ENCODE results near the gene ALDH7A1.
"Not testable (repeated sequence)": the region's sequence is repeated elsewhere in the genome, so short reads cannot be mapped to it uniquely, and the experiment has no call there.

The ALDH7A1 gene

GRCh38 chr5:126610160-126610559, 15.1 kb upstream of the ALDH7A1 start:
- no peak for DNase-seq
- Histone ChIP-seq H3K4me1 (ENCODE audit: control extremely low read depth in 1 of 4, control insufficient read depth in 4 of 4, insufficient read depth in 4 of 4, low read length in 3 of 4) (peaks cover 0 to 1% (median 0%) of the 10 kb centered on the region in 4 experiments), H3K36me3 (ENCODE audit: control insufficient read depth in 4 of 4, insufficient read depth in 4 of 4, low read length in 3 of 4) (peaks cover 10 to 54% (median 31%) of the 10 kb centered on the region in 4 experiments), H3K9me3 (ENCODE audit: control extremely low read depth in 1 of 5, control insufficient read depth in 4 of 5, insufficient read depth in 2 of 5, low read depth in 1 of 5, low read length in 4 of 5) (no peaks in the 10 kb centered on the region), H3K4me3 (ENCODE audit: control insufficient read depth in 1 of 7, extremely low read depth in 1 of 7, insufficient read depth in 4 of 7, low read depth in 2 of 7, low read length in 6 of 7) (no peak overlapping the region), H3K27ac (ENCODE audit: insufficient read depth in 1 of 2, low read depth in 1 of 2, low read length in 2 of 2, poor library complexity in 1 of 2, severe bottlenecking in 2 of 2) (no peak overlapping the region), H3K27me3 (replicated peaks in 2 of 5; ENCODE audit: control insufficient read depth in 4 of 5, insufficient read depth in 5 of 5, low read length in 4 of 5) (no peaks in the 10 kb centered on the region)
- ChIA-PET CTCF (interaction anchor here (2.3 kb wide), 1 partner anchor 10 kb away, joined by 8 read pairs; the partner anchor contains the start of gene PHAX), POLR2A (no interaction called here)
- 100% methylated on average over 1 of the region's 2 CpGs for WGBS (ENCODE audit: insufficient coverage)

GRCh38 chr5:126605525-126605924, 10.5 kb upstream of the ALDH7A1 start:
- ChIA-PET POLR2A (interaction anchor here (0.6 kb wide), 1 partner anchor 199 kb away, joined by 3 read pairs; no protein-coding TSS in a partner anchor), CTCF (interaction anchor here (1.4 kb wide), 1 partner anchor 240 kb away, joined by 3 read pairs; no protein-coding TSS in a partner anchor)
- Histone ChIP-seq H3K4me3 (ENCODE audit: control insufficient read depth in 1 of 7, extremely low read depth in 1 of 7, insufficient read depth in 4 of 7, low read depth in 2 of 7, low read length in 6 of 7) (no peak overlapping the region), H3K27me3 (replicated peaks in 2 of 5; ENCODE audit: control insufficient read depth in 4 of 5, insufficient read depth in 5 of 5, low read length in 4 of 5) (no peaks in the 10 kb centered on the region), H3K27ac (ENCODE audit: insufficient read depth in 1 of 2, low read depth in 1 of 2, low read length in 2 of 2, poor library complexity in 1 of 2, severe bottlenecking in 2 of 2) (no peak overlapping the region), H3K4me1 (ENCODE audit: control extremely low read depth in 1 of 4, control insufficient read depth in 4 of 4, insufficient read depth in 4 of 4, low read length in 3 of 4) (peaks cover 0 to 15% (median 12%) of the 10 kb centered on the region in 4 experiments), H3K9me3 (ENCODE audit: control extremely low read depth in 1 of 5, control insufficient read depth in 4 of 5, insufficient read depth in 2 of 5, low read depth in 1 of 5, low read length in 4 of 5) (no peaks in the 10 kb centered on the region), H3K36me3 (ENCODE audit: control insufficient read depth in 4 of 4, insufficient read depth in 4 of 4, low read length in 3 of 4) (peaks cover 7 to 49% (median 26%) of the 10 kb centered on the region in 4 experiments)
- 100% methylated on average over 2 of the region's 5 CpGs for WGBS (ENCODE audit: insufficient coverage)
- no peak for DNase-seq

DNA sequence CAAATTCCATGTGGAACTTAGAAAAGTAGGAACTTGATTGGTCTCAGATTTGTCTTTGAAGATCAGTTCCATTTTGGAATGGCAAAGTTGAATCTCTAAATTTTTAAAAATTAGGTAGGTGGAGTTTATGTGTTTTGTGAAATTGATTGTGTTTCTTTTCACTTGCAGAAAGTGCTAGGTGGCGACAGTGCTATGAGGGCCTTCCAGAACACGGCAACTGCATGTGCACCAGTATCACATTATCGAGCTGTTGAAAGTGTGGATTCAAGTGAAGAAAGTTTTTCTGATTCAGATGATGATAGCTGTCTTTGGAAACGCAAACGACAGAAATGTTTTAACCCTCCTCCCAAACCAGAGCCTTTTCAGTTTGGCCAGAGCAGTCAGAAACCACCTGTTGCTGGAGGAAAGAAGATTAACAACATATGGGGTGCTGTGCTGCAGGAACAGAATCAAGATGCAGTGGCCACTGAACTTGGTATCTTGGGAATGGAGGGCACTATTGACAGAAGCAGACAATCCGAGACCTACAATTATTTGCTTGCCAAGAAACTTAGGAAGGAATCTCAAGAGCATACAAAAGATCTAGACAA, 8.5 kb upstream of the ALDH7A1 start:
- H3K27ac ChIP-seq (ENCODE audit: insufficient read depth in 1 of 2, low read depth in 1 of 2, low read length in 2 of 2, poor library complexity in 1 of 2, severe bottlenecking in 2 of 2) = no peak overlapping the region
- no peaks in the 10 kb centered on the region for H3K27me3 ChIP-seq (replicated peaks in 2 of 5; ENCODE audit: control insufficient read depth in 4 of 5, insufficient read depth in 5 of 5, low read length in 4 of 5)
- POLR2A ChIA-PET = no interaction called here
- DNase-seq = no peak
- 98% methylated on average over 5 of the region's 6 CpGs for WGBS (ENCODE audit: insufficient coverage)
- no peaks in the 10 kb centered on the region for H3K9me3 ChIP-seq (ENCODE audit: control extremely low read depth in 1 of 5, control insufficient read depth in 4 of 5, insufficient read depth in 2 of 5, low read depth in 1 of 5, low read length in 4 of 5)
- CTCF ChIA-PET = interaction anchor here (0.6 kb wide), 1 partner anchor 201 kb away, joined by 4 read pairs; no protein-coding TSS in a partner anchor
- H3K4me1 ChIP-seq (ENCODE audit: control extremely low read depth in 1 of 4, control insufficient read depth in 4 of 4, insufficient read depth in 4 of 4, low read length in 3 of 4) = peaks cover 0 to 16% (median 12%) of the 10 kb centered on the region in 4 experiments
- H3K36me3 ChIP-seq (ENCODE audit: control insufficient read depth in 4 of 4, insufficient read depth in 4 of 4, low read length in 3 of 4) = peaks cover 6 to 32% (median 18%) of the 10 kb centered on the region in 4 experiments
- no peak overlapping the region for H3K4me3 ChIP-seq (ENCODE audit: control insufficient read depth in 1 of 7, extremely low read depth in 1 of 7, insufficient read depth in 4 of 7, low read depth in 2 of 7, low read length in 6 of 7)

GRCh38 chr5:126600631-126601511, 5.9 kb upstream of the ALDH7A1 start, which contains the start of gene PHAX:
TSS of gene PHAX (plus strand) at chr5:126600947. CDS start at chr5:126600963, 16 bp downstream.
- peaks cover 2 to 22% (median 13%) of the 10 kb centered on the region in 4 experiments for H3K36me3 ChIP-seq (ENCODE audit: control insufficient read depth in 4 of 4, insufficient read depth in 4 of 4, low read length in 3 of 4)
- 3% methylated on average over 78 of the region's 79 CpGs for WGBS (ENCODE audit: insufficient coverage)
- no peaks in the 10 kb centered on the region for H3K27me3 ChIP-seq (replicated peaks in 2 of 5; ENCODE audit: control insufficient read depth in 4 of 5, insufficient read depth in 5 of 5, low read length in 4 of 5)
- no peaks in the 10 kb centered on the region for H3K9me3 ChIP-seq (ENCODE audit: control extremely low read depth in 1 of 5, control insufficient read depth in 4 of 5, insufficient read depth in 2 of 5, low read depth in 1 of 5, low read length in 4 of 5)
- H3K27ac ChIP-seq (ENCODE audit: insufficient read depth in 1 of 2, low read depth in 1 of 2, low read length in 2 of 2, poor library complexity in 1 of 2, severe bottlenecking in 2 of 2) = peak within 1 kb of the TSS in 1 of 2 experiments; percentile 74
- peak within 1 kb of the TSS; percentile 75 to 100 (median 94) for H3K4me3 ChIP-seq (ENCODE audit: control insufficient read depth in 1 of 7, extremely low read depth in 1 of 7, insufficient read depth in 4 of 7, low read depth in 2 of 7, low read length in 6 of 7)
- DNase-seq = peak; percentile 79 to 86 (median 81)
- ChIA-PET CTCF (interaction anchor here (0.6 to 1.6 kb wide), 10 partner anchors 8 to 349 kb away, joined by 3 to 8 read pairs (median 4); no protein-coding TSS in a partner anchor), POLR2A (interaction anchor here (0.9 kb wide), 1 partner anchor 377 kb away, joined by 3 read pairs; no protein-coding TSS in a partner anchor)
- H3K4me1 ChIP-seq (ENCODE audit: control extremely low read depth in 1 of 4, control insufficient read depth in 4 of 4, insufficient read depth in 4 of 4, low read length in 3 of 4) = peaks cover 0 to 16% (median 12%) of the 10 kb centered on the region in 4 experiments

DNA sequence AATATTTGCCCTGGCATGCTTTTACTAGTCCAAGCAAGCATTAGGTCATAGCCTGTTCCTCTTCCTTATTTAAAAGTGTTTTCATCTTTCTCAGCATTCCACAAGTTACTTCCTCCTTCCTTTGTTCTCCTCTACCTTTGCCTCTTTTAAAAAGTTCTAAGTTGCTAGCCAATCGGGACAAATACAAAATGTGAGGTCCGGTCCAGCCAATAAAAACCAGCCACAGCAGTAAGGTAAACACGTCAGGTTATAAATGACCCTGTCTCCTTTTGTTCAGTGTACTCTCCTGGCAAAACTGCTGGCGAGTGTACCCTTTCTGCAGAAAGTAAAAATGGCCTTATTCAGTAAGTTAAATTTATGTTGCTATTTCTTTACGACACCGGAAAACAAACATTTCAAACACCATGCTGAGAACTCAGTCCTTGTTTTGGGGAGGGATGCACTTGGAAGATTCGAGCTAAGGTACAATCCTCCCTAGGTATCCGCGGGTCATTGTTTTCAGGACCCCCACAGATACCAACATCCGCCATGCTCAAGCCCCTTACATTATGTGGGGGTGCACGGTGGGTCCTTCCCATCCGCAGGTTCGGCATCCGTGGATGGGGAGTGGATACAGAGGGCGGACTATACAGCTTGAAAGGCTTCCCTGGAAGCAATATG, 5.1 kb upstream of the ALDH7A1 start:
- Histone ChIP-seq H3K4me3 (ENCODE audit: control insufficient read depth in 1 of 7, extremely low read depth in 1 of 7, insufficient read depth in 4 of 7, low read depth in 2 of 7, low read length in 6 of 7) (peak overlapping the region in 6 of 7 experiments; percentile 75 to 100 (median 94)), H3K36me3 (ENCODE audit: control insufficient read depth in 4 of 4, insufficient read depth in 4 of 4, low read length in 3 of 4) (peaks cover 1 to 17% (median 10%) of the 10 kb centered on the region in 4 experiments), H3K4me1 (ENCODE audit: control extremely low read depth in 1 of 4, control insufficient read depth in 4 of 4, insufficient read depth in 4 of 4, low read length in 3 of 4) (peaks cover 0 to 16% (median 13%) of the 10 kb centered on the region in 4 experiments)
- 83% methylated on average over 13 of the region's 15 CpGs for WGBS (ENCODE audit: insufficient coverage)
- H3K27ac ChIP-seq (ENCODE audit: insufficient read depth in 1 of 2, low read depth in 1 of 2, low read length in 2 of 2, poor library complexity in 1 of 2, severe bottlenecking in 2 of 2); H3K27me3 ChIP-seq (replicated peaks in 2 of 5; ENCODE audit: control insufficient read depth in 4 of 5, insufficient read depth in 5 of 5, low read length in 4 of 5); DNase-seq; POLR2A ChIA-PET; H3K9me3 ChIP-seq (ENCODE audit: control extremely low read depth in 1 of 5, control insufficient read depth in 4 of 5, insufficient read depth in 2 of 5, low read depth in 1 of 5, low read length in 4 of 5): not testable (repeated sequence)
- CTCF ChIA-PET = interaction anchor here (1.2 to 1.5 kb wide), 6 partner anchors 8 to 261 kb away, joined by 3 to 8 read pairs (median 4); no protein-coding TSS in a partner anchor

DNA sequence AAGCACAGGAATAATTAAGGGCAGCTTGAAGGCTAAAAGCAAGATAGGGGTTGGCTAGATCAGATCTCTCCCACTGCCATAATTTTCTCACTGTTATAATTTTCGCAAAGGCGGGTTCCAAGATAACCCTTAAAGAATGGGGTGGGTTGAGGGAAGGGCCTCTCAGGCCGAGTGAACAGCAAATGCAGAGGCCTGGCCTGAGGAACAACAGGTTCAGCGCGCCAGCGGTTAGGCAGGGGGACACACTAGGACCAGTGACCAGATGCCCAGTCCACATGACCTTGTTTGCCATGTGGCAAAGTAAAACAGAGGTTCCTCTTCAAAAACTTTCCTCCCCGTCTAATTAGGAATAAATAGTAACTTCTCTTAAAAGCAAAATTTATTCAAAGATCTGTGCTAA, 4.5 kb upstream of the ALDH7A1 start:
- no peak for DNase-seq
- Histone ChIP-seq H3K9me3 (ENCODE audit: control extremely low read depth in 1 of 5, control insufficient read depth in 4 of 5, insufficient read depth in 2 of 5, low read depth in 1 of 5, low read length in 4 of 5) (no peaks in the 10 kb centered on the region), H3K27ac (ENCODE audit: insufficient read depth in 1 of 2, low read depth in 1 of 2, low read length in 2 of 2, poor library complexity in 1 of 2, severe bottlenecking in 2 of 2) (no peak overlapping the region), H3K4me1 (ENCODE audit: control extremely low read depth in 1 of 4, control insufficient read depth in 4 of 4, insufficient read depth in 4 of 4, low read length in 3 of 4) (peaks cover 0 to 21% (median 13%) of the 10 kb centered on the region in 4 experiments), H3K27me3 (replicated peaks in 2 of 5; ENCODE audit: control insufficient read depth in 4 of 5, insufficient read depth in 5 of 5, low read length in 4 of 5) (no peaks in the 10 kb centered on the region), H3K4me3 (ENCODE audit: control insufficient read depth in 1 of 7, extremely low read depth in 1 of 7, insufficient read depth in 4 of 7, low read depth in 2 of 7, low read length in 6 of 7) (no peak overlapping the region), H3K36me3 (ENCODE audit: control insufficient read depth in 4 of 4, insufficient read depth in 4 of 4, low read length in 3 of 4) (peaks cover 0 to 15% (median 8%) of the 10 kb centered on the region in 4 experiments)
- CTCF ChIA-PET = interaction anchor here (1.4 kb wide), 1 partner anchor 52 kb away, joined by 4 read pairs; no protein-coding TSS in a partner anchor
- POLR2A ChIA-PET = no interaction called here
- 97% methylated on average over 4 of the region's 7 CpGs for WGBS (ENCODE audit: insufficient coverage)

Data from common myeloid progenitor, CD34-positive (primary cell).